ENCODE measurements around the gene SNX13.

SNX13 gene

DNA sequence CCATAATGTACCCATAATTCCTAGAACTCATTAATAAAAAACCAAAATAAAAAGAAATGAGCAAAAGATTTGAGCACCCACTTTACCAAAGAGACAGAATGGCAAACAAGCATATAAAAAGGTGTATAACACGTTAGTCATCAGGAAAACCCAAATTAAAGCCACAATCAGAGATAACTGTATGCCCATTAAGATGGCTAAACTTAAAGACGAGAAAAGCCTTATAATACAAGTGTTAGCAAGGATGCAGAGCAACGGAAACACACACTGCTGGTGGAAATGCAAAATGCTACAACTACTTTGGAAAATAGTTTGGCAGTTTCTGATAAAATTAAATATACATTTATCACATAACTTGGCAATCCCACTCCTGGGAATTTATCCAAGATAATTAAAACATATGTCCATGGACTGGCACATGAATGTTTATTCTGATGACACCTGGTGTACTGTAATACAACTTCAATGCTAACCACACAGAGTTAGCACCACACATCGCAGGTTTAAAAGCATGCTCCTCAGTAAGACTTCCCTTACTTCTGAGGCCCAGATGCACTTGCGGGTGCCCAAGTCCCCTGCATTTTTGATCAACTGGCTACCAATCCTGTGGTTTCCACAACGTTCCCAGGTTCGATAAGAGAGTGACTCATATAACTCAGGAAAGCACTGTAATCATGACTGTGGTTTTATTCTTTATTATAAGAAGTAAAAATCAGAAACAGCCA, 158.6 kb downstream of the SNX13 start:
- DNase-seq (ENCODE audit: low read depth): no peak
- TF ChIP-seq, protein P1, sequence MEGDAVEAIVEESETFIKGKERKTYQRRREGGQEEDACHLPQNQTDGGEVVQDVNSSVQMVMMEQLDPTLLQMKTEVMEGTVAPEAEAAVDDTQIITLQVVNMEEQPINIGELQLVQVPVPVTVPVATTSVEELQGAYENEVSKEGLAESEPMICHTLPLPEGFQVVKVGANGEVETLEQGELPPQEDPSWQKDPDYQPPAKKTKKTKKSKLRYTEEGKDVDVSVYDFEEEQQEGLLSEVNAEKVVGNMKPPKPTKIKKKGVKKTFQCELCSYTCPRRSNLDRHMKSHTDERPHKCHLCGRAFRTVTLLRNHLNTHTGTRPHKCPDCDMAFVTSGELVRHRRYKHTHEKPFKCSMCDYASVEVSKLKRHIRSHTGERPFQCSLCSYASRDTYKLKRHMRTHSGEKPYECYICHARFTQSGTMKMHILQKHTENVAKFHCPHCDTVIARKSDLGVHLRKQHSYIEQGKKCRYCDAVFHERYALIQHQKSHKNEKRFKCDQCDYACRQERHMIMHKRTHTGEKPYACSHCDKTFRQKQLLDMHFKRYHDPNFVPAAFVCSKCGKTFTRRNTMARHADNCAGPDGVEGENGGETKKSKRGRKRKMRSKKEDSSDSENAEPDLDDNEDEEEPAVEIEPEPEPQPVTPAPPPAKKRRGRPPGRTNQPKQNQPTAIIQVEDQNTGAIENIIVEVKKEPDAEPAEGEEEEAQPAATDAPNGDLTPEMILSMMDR (IDR thresholded peaks at IDR 0.05; ENCODE audit: low read depth, low read length, missing control alignments): no peak

DNA sequence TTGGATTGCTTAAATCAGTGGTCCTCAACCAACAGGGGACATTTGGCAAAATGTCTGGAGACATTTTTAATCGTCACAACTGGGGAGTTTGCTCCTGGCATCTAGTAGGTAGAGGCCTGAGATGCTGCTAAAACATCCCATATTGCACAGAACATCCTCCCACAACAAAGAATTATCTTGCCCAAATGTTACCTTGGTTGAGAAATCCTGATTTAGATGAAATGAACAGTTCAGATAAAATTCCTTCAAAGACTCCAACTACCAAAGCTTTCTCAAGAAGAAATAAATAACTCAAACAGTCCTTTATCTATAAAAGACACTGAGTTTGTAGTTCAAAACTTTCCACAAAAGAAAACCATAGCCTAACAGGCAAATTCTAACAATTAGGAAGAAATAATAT, 160.9 kb downstream of the SNX13 start:
- TF ChIP-seq, protein P1 (IDR thresholded peaks at IDR 0.05; ENCODE audit: low read depth, low read length, missing control alignments): no peak
- no peak for DNase-seq (ENCODE audit: low read depth)
- no peak overlapping the region for H3K4me3 ChIP-seq (ENCODE audit: low read depth, low read length)

More for the DNA sequence above, 158.6 kb downstream of the SNX13 start:
- H3K4me3 ChIP-seq (ENCODE audit: low read depth, low read length): no peak overlapping the region

DNA sequence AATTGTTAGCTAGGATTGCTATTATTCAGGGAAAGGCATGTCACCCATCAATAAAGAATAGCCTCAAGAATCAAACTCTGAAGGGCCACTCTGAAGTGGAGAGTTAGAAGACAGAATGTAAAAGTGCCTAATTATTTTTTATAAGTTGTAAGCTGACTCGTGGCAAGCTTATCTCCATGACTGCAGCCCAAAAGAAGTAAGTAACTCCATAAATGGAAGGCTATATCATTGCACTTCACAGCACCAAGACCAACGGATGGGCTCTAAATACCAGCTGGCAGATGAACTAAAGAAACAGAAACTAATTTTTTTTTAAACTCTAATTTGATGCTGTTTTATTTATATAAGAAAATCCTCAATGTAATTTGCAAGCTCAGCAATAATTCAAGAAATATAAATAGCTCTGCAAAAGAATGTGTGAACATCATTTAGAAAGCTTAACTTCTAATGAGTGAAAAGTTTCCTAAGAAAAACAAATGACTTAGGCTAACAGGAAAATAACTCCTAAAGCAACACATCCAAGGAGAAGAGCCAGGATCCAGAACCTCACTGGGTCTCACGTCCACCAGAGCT, 165.5 kb downstream of the SNX13 start:
- TF ChIP-seq, protein P1 (IDR thresholded peaks at IDR 0.05; ENCODE audit: low read depth, low read length, missing control alignments): no peak
- no peak for DNase-seq (ENCODE audit: low read depth)

DNA sequence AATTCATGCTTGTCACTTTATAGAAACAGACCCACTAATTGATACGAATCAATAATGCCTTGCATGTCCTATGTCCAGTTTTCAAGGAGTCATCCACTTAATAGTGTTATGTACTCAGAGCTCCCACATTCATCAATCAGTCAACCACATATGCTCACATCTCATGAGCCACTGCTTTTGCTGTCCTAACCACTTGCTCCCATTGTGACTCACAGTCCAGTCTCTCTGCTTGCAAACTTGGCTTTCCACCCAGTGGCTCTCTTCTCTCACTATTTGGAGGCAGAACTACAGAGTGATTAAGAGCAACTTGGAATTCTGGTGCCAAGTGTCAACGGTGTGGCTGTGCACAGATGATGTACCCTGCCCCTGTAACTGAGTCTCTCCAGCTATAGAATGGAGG, 166.0 kb downstream of the SNX13 start:
- no peak for DNase-seq (ENCODE audit: low read depth)
- TF ChIP-seq, protein P1 (IDR thresholded peaks at IDR 0.05; ENCODE audit: low read depth, low read length, missing control alignments): no peak
- H3K4me3 ChIP-seq (ENCODE audit: low read depth, low read length): no peak overlapping the region

More for the DNA sequence above, 165.5 kb downstream of the SNX13 start:
- no peak overlapping the region for H3K4me3 ChIP-seq (ENCODE audit: low read depth, low read length)

DNA sequence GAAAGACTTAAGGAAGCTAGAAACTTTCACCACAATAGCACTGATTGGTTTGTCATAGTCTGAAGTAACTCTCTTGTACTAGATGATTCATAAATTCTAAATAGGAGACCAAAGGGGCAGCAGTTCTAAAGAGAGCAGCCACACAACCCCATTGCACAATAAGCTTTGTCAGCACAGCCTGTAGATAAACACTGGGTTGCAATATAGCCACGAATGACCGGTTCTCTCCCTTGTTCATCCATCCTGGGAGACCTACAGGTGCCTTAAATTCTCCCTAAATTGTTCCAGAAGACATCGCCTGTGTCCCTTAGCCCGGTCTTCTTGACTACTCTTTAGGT, 167.0 kb downstream of the SNX13 start:
- no peak for DNase-seq (ENCODE audit: low read depth)
- no peak overlapping the region for H3K4me3 ChIP-seq (ENCODE audit: low read depth, low read length)
- TF ChIP-seq, protein P1 (IDR thresholded peaks at IDR 0.05; ENCODE audit: low read depth, low read length, missing control alignments): no peak

DNA sequence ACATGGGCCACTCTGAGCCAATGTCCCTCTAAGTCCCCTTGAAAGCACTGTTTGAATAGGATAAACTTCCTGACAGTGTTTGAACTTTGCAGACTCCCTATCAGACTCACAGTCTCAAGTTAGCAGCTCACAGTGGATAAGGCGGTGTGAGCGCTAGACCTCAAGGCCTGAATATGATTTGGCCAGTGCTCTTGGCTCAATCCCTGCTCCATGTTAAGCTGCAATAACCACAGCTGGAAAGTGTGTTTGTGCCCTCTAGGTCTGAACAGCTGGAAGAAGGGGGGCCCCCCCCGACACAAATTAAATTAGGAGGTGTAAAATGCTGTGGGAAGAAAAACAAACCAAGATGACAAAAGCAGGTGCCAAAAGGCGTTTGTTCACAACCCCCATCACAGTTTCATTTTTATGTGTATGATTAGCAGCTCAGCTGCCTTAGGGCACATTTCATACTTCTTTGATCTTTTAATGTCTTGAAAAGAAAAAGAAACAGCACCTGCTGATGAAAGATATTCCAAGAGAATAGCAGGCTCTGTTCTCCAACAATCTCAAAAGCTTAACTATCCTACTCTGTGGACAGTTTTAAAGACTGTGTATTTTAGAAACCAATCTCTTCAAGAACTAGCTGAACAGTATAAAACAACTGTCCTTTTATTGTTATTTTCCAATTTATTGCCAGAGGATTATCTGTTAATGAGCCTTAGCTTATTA, 167.6 kb downstream of the SNX13 start:
- DNase-seq (ENCODE audit: low read depth): no peak
- no peak overlapping the region for H3K4me3 ChIP-seq (ENCODE audit: low read depth, low read length)
- TF ChIP-seq, protein P1 (IDR thresholded peaks at IDR 0.05; ENCODE audit: low read depth, low read length, missing control alignments): no peak

Measured in GM12864 (cell line).